ENCODE results near the gene HOXD3.

DNA sequence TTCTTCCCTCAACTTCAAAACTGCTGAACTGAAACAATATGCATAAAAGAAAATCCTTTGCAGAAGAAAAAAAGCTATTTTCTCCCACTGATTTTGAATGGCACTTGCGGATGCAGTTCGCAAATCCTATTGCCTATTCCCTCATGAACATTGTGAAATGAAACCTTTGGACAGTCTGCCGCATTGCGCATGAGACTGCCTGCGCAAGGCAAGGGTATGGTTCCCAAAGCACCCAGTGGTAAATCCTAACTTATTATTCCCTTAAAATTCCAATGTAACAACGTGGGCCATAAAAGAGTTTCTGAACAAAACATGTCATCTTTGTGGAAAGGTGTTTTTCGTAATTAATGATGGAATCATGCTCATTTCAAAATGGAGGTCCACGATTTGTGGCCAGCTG lies 19.2 kb upstream of the HOXD3 start:
- TF ChIP-seq, protein P1, sequence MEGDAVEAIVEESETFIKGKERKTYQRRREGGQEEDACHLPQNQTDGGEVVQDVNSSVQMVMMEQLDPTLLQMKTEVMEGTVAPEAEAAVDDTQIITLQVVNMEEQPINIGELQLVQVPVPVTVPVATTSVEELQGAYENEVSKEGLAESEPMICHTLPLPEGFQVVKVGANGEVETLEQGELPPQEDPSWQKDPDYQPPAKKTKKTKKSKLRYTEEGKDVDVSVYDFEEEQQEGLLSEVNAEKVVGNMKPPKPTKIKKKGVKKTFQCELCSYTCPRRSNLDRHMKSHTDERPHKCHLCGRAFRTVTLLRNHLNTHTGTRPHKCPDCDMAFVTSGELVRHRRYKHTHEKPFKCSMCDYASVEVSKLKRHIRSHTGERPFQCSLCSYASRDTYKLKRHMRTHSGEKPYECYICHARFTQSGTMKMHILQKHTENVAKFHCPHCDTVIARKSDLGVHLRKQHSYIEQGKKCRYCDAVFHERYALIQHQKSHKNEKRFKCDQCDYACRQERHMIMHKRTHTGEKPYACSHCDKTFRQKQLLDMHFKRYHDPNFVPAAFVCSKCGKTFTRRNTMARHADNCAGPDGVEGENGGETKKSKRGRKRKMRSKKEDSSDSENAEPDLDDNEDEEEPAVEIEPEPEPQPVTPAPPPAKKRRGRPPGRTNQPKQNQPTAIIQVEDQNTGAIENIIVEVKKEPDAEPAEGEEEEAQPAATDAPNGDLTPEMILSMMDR (conservative IDR thresholded peaks at IDR 0.05; ENCODE audit: low read length), result no peak
- TF ChIP-seq EZH2phosphoT487 (IDR thresholded peaks at IDR 0.05; ENCODE audit: borderline replicate concordance), result no peak
